ENCODE results near the gene KRT17. TPM values are rescaled to one million over a fixed set of nuclear protein-coding genes. Genes with fewer than 3 reads are reported as not detected.
"Not testable (repeated sequence)": the region's sequence is repeated elsewhere in the genome, so short reads cannot be mapped to it uniquely, and the experiment has no call there.

The KRT17 gene
- total and polyA plus RNA-seq, 10 of the 15 experiments (the other 5 are each of a cell fraction or from before 2014, with no cell fraction given), result 0.47 to 30.0 (median 2.5) TPM

DNA sequence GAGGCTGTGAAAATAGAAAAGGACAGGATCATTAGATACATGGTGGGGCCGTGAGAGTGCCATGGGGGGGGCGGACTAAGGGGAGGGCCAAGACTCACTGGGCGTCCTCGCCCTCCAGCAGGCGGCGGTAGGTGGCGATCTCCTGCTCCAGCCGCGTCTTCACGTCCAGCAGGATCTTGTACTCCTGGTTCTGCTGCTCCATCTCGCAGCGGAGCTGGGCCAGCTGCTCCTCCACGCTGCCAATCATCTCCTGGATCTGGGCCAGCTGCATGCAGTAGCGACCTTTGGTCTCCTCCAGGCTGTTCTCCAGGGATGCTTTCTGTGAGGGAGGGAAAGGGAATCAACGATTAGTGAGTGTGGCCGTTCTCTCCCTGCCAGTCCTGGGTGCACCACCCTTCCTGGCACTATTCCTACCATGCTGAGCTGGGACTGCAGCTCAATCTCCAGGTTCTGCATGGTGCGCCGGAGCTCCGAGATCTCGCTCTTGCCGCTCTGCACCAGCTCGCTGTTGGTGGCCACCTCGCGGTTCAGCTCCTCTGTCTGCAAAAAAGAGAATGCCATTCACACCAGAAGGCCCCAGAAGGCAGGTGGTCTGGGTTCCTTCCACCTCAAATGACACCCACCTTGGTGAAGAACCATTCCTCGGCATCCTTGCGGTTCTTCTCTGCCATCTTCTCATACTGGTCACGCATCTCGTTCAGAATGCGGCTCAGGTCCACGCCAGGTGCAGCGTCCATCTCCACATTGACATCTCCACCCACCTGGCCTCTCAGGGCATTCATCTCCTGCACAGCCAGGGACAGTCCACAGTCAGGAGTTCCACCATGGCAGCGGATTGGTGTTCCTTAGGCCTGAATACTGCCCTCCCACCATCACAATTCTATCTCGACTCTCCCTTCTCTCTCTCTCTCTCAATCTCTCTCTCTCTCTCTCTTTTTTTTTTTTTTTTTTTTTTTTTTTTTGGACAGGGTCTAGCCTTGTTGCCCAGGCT is 40.9 kb downstream of the KRT17 start:
- peaks cover 0 to 2% of the 10 kb centered on the region in 2 experiments; a peak in 3 of 4 replicates for H3K27me3 ChIP-seq (replicated peaks in 1 of 2; ENCODE audit: control insufficient read depth in 2 of 2, insufficient read depth in 2 of 2, low read length in 1 of 2)
- DNase-seq (ENCODE audit: low read depth, low spot score) (no peak), FAIRE-seq (no peak), ATAC-seq (no peak)
- H3K36me3 ChIP-seq (ENCODE audit: control insufficient read depth in 2 of 2, insufficient read depth in 2 of 2, low read length in 1 of 2), result no peaks in the 10 kb centered on the region
- no peak overlapping the region for H3K9ac ChIP-seq (ENCODE audit: control insufficient read depth, insufficient read depth, low read length)
- WGBS (ENCODE audit: insufficient coverage, insufficient replicate concordance, low lambda C conversion rate, missing lambda C conversion rate), result 49% methylated on average over 32 of the region's 33 CpGs
- no peak overlapping the region for H3K4me3 ChIP-seq
- ChIA-PET RAD21 (ENCODE audit: unreplicated experiment) (no interaction called here), CTCF (interaction anchor here (1.1 kb wide), 1 partner anchor 77 kb away, joined by 3 read pairs; no protein-coding TSS in a partner anchor), POLR2A (no interaction called here), SMC1A (ENCODE audit: uncharacterized antibody, unreplicated experiment) (no interaction called here)
- H3K4me2 ChIP-seq (ENCODE audit: control insufficient read depth, insufficient read depth), result no peak overlapping the region
- H3K9me3 ChIP-seq (replicated peaks; ENCODE audit: control insufficient read depth, insufficient read depth, low read length), result no peaks in the 10 kb centered on the region
- no peaks in the 10 kb centered on the region for H4K20me1 ChIP-seq (ENCODE audit: control insufficient read depth, insufficient read depth)
- in situ Hi-C loops (cut with MboI), result no loop called here
- H2AFZ ChIP-seq (ENCODE audit: control insufficient read depth, low read depth, low read length), result no peak overlapping the region
- TF ChIP-seq NFXL1 (IDR thresholded peaks at IDR 0.05; ENCODE audit: borderline replicate concordance) (no peak), HDGF (IDR thresholded peaks at IDR 0.05) (no peak), JUNB (IDR thresholded peaks at IDR 0.05) (no peak), TCF12 (IDR thresholded peaks at IDR 0.05; ENCODE audit: low read depth, low read length) (no peak), SMAD5 (IDR thresholded peaks at IDR 0.05; ENCODE audit: low read depth) (no peak), POLR2AphosphoS5 (IDR thresholded peaks at IDR 0.05; ENCODE audit: low read length) (no peak)
- TF ChIP-seq, protein P1, sequence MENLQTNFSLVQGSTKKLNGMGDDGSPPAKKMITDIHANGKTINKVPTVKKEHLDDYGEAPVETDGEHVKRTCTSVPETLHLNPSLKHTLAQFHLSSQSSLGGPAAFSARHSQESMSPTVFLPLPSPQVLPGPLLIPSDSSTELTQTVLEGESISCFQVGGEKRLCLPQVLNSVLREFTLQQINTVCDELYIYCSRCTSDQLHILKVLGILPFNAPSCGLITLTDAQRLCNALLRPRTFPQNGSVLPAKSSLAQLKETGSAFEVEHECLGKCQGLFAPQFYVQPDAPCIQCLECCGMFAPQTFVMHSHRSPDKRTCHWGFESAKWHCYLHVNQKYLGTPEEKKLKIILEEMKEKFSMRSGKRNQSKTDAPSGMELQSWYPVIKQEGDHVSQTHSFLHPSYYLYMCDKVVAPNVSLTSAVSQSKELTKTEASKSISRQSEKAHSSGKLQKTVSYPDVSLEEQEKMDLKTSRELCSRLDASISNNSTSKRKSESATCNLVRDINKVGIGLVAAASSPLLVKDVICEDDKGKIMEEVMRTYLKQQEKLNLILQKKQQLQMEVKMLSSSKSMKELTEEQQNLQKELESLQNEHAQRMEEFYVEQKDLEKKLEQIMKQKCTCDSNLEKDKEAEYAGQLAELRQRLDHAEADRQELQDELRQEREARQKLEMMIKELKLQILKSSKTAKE (IDR thresholded peaks at IDR 0.05; ENCODE audit: low read depth, poor library complexity, severe bottlenecking), result no peak
- TF ChIP-seq, protein P2, sequence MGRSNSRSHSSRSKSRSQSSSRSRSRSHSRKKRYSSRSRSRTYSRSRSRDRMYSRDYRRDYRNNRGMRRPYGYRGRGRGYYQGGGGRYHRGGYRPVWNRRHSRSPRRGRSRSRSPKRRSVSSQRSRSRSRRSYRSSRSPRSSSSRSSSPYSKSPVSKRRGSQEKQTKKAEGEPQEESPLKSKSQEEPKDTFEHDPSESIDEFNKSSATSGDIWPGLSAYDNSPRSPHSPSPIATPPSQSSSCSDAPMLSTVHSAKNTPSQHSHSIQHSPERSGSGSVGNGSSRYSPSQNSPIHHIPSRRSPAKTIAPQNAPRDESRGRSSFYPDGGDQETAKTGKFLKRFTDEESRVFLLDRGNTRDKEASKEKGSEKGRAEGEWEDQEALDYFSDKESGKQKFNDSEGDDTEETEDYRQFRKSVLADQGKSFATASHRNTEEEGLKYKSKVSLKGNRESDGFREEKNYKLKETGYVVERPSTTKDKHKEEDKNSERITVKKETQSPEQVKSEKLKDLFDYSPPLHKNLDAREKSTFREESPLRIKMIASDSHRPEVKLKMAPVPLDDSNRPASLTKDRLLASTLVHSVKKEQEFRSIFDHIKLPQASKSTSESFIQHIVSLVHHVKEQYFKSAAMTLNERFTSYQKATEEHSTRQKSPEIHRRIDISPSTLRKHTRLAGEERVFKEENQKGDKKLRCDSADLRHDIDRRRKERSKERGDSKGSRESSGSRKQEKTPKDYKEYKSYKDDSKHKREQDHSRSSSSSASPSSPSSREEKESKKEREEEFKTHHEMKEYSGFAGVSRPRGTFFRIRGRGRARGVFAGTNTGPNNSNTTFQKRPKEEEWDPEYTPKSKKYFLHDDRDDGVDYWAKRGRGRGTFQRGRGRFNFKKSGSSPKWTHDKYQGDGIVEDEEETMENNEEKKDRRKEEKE (IDR thresholded peaks at IDR 0.05), result no peak
- intact Hi-C loops (cut with micrococcal nuclease; ENCODE audit: unreplicated experiment), result no loop called here
- no peak overlapping the region for H3K27ac ChIP-seq (ENCODE audit: control insufficient read depth, insufficient read depth)
- no TSS peak for BruUV-seq (replicated peaks)
- no peaks in the 10 kb centered on the region for H3K4me1 ChIP-seq (ENCODE audit: control insufficient read depth, insufficient read depth, low read length)
- H3K79me2 ChIP-seq (ENCODE audit: control insufficient read depth, insufficient read depth, low read length), result no peaks in the 10 kb centered on the region

DNA sequence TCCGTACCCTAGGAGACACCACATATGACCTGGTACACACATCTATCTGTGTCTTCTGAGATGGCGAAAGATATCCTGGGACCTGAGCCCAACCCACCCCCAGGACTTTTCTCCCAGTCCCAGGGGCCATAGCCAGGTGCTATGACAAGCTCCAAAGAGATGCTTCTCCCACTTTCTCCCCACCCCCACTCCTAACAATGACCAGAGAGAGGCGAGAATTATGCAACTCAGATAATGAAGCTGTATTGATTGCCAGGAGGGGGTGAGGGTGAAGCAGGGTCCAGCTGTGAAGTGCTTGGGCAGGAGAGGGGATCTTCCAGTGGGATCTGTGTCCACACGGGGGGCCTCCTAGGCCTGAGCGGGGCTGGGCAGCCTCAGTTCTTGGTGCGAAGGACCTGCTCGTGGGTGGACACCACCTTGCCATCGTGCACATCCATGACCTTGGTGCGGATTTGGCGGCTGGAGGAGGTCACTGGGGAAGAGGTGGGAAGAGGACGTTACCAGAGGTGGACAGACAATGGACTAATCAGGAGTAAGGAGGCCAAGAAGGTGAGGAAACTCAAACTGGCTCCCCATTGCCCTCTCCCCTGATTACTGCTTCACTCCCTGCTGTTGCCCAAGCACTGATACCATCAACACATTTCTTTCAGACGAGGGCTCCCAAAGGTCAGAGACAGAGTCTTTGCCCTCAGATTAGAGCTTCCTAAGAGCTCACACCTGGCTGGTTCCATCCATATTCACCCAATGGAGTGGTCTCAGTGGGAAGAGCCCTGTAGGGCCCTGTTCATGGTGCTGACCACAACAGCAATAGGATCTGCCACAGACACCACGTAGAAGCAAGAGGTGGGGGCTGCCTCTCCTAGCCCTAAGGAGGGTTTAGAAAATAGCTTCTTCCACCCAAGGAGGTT is 42.1 kb downstream of the KRT17 start:
- ATAC-seq; in situ Hi-C loops (cut with MboI); H3K36me3 ChIP-seq (ENCODE audit: control insufficient read depth in 2 of 2, insufficient read depth in 2 of 2, low read length in 1 of 2); H2AFZ ChIP-seq (ENCODE audit: control insufficient read depth, low read depth, low read length); H3K4me3 ChIP-seq; H3K9me3 ChIP-seq (replicated peaks; ENCODE audit: control insufficient read depth, insufficient read depth, low read length); H4K20me1 ChIP-seq (ENCODE audit: control insufficient read depth, insufficient read depth); RAD21 ChIA-PET (ENCODE audit: unreplicated experiment); DNase-seq (ENCODE audit: low read depth, low spot score); BruUV-seq (replicated peaks); H3K4me1 ChIP-seq (ENCODE audit: control insufficient read depth, insufficient read depth, low read length); H3K27me3 ChIP-seq (replicated peaks in 1 of 2; ENCODE audit: control insufficient read depth in 2 of 2, insufficient read depth in 2 of 2, low read length in 1 of 2); SMC1A ChIA-PET (ENCODE audit: uncharacterized antibody, unreplicated experiment); H3K4me2 ChIP-seq (ENCODE audit: control insufficient read depth, insufficient read depth); intact Hi-C loops (cut with micrococcal nuclease; ENCODE audit: unreplicated experiment); FAIRE-seq; H3K27ac ChIP-seq (ENCODE audit: control insufficient read depth, insufficient read depth); H3K79me2 ChIP-seq (ENCODE audit: control insufficient read depth, insufficient read depth, low read length); H3K9ac ChIP-seq (ENCODE audit: control insufficient read depth, insufficient read depth, low read length); POLR2A ChIA-PET: not testable (repeated sequence)
- 23% methylated on average over 10 of the region's 13 CpGs for WGBS (ENCODE audit: insufficient coverage, insufficient replicate concordance, low lambda C conversion rate, missing lambda C conversion rate)
- CTCF ChIA-PET, result interaction anchor here (1.1 kb wide), 1 partner anchor 67 kb away, joined by 3 read pairs; no protein-coding TSS in a partner anchor
